H9 (cell line): ENCODE data around the gene WIZ. TPM values are rescaled to one million over a fixed set of nuclear protein-coding genes. Genes with fewer than 3 reads are reported as not detected.

ENCODE experiments used
- DNase-seq: peaks from one replicate; pipeline ENCODE4 v3.0.0-alpha.2; 2017
- H2AFZ ChIP-seq: one replicate; pipeline ENCODE4 v1.6.1; 2013; ENCODE audit warnings: mild to moderate bottlenecking, low read length, control low read depth, moderate library complexity
- H2AK5ac ChIP-seq: 2 replicates; pipeline ENCODE4 v1.6.1; 2013; ENCODE audit warnings: low read length, control low read depth, mixed read lengths; ENCODE audit not compliant: insufficient read length
- H2BK120ac ChIP-seq: one replicate; pipeline ENCODE4 v1.6.1; 2013; ENCODE audit warnings: low read depth, mild to moderate bottlenecking, low read length, control low read depth, inconsistent platforms; ENCODE audit not compliant: poor library complexity, severe bottlenecking
- H2BK12ac ChIP-seq: 2 replicates; pipeline ENCODE4 v1.6.1; 2013; ENCODE audit warnings: low read length, control low read depth, mixed read lengths, low read depth; ENCODE audit not compliant: insufficient read length
- H2BK15ac ChIP-seq: 2 replicates; pipeline ENCODE4 v1.6.1; 2013; ENCODE audit warnings: low read depth, low read length, control low read depth
- H2BK20ac ChIP-seq: one replicate; pipeline ENCODE4 v1.6.1; 2013; ENCODE audit warnings: low read depth, mild to moderate bottlenecking, low read length, control low read depth, inconsistent platforms; ENCODE audit not compliant: poor library complexity, severe bottlenecking
- H2BK5ac ChIP-seq: 2 replicates; pipeline ENCODE4 v1.6.1; 2013; ENCODE audit warnings: low read length, control low read depth, mixed read lengths; ENCODE audit not compliant: insufficient read length
- H3K14ac ChIP-seq: 2 replicates; pipeline ENCODE4 v1.6.1; 2013; ENCODE audit warnings: low read length, control low read depth; ENCODE audit not compliant: insufficient read depth
- H3K18ac ChIP-seq: 2 replicates; pipeline ENCODE4 v1.6.1; 2013; ENCODE audit warnings: low read depth, mild to moderate bottlenecking, mixed read lengths, low read length, control low read depth; ENCODE audit not compliant: insufficient read length
- H3K23ac ChIP-seq: 2 replicates; pipeline ENCODE4 v1.6.1; 2013; ENCODE audit warnings: low read length, control low read depth, mixed read lengths, low read depth; ENCODE audit not compliant: insufficient read length
- H3K23me2 ChIP-seq: 2 replicates; pipeline ENCODE4 v1.6.1; 2013; ENCODE audit warnings: low read depth, mild to moderate bottlenecking, mixed read lengths, low read length, control low read depth; ENCODE audit not compliant: insufficient read length, poor library complexity, severe bottlenecking
- H3K27ac ChIP-seq: 2 replicates; pipeline ENCODE4 v1.5.1; 2013; ENCODE audit warnings: low read length, control low read depth, mixed read lengths, low read depth; ENCODE audit not compliant: insufficient read length
- H3K27me3 ChIP-seq: 2 replicates; pipeline ENCODE4 v1.6.1; 2013; ENCODE audit warnings: low read length, control low read depth, inconsistent platforms; ENCODE audit not compliant: insufficient read depth
- H3K4ac ChIP-seq: 2 replicates; pipeline ENCODE4 v1.6.1; 2013; ENCODE audit warnings: low read depth, mild to moderate bottlenecking, control low read depth, inconsistent platforms, low read length, moderate library complexity
- H3K4me1 ChIP-seq: 2 replicates; pipeline ENCODE4 v1.6.1; 2013; ENCODE audit warnings: low read length, control low read depth, inconsistent platforms; ENCODE audit not compliant: insufficient read depth
- H3K4me2 ChIP-seq: 2 replicates; pipeline ENCODE4 v1.6.1; 2013; ENCODE audit warnings: low read length, control low read depth, mixed read lengths; ENCODE audit not compliant: insufficient read length, insufficient read depth
- H3K56ac ChIP-seq: 2 replicates; pipeline ENCODE4 v1.6.1; 2013; ENCODE audit warnings: low read depth, mild to moderate bottlenecking, mixed read lengths, low read length, control low read depth; ENCODE audit not compliant: insufficient read length
- H3K79me1 ChIP-seq: 2 replicates; pipeline ENCODE4 v1.6.1; 2013; ENCODE audit warnings: low read depth, mild to moderate bottlenecking, moderate library complexity, low read length, control low read depth, inconsistent platforms; ENCODE audit not compliant: insufficient read depth, poor library complexity, severe bottlenecking
- H3K79me2 ChIP-seq: 2 replicates; pipeline ENCODE4 v1.6.1; 2013; ENCODE audit warnings: low read length, control low read depth, inconsistent platforms; ENCODE audit not compliant: insufficient read depth
- H3K9ac ChIP-seq: 2 replicates; pipeline ENCODE4 v1.6.1; 2013; ENCODE audit warnings: low read length, control low read depth, mixed read lengths; ENCODE audit not compliant: insufficient read length; ENCODE audit errors: extremely low read depth
- H3K9me3 ChIP-seq: one replicate; pipeline ENCODE4 v1.6.1; 2013; ENCODE audit warnings: low read depth, low read length, inconsistent platforms; ENCODE audit not compliant: control insufficient read depth
- H3T11ph ChIP-seq: one replicate; pipeline ENCODE4 v1.6.1; 2013; ENCODE audit warnings: mild to moderate bottlenecking, low read length, control low read depth, inconsistent platforms
- H4K20me1 ChIP-seq: one replicate; pipeline ENCODE4 v1.6.1; 2013; ENCODE audit not compliant: control insufficient read depth, insufficient read length, insufficient read depth
- H4K5ac ChIP-seq: 2 replicates; pipeline ENCODE4 v1.6.1; 2013; ENCODE audit warnings: low read depth, mild to moderate bottlenecking, mixed read lengths, low read length, control low read depth; ENCODE audit not compliant: insufficient read length
- H4K8ac ChIP-seq: replicated peaks from 2 replicates; pipeline ENCODE4 v1.6.1; 2013; ENCODE audit warnings: low read length, control low read depth, mixed read lengths, low read depth; ENCODE audit not compliant: insufficient read length
- H4K91ac ChIP-seq: 2 replicates; pipeline ENCODE4 v1.6.1; 2013; ENCODE audit warnings: low read depth, mild to moderate bottlenecking, moderate library complexity, mixed read lengths, low read length, control low read depth; ENCODE audit not compliant: insufficient read length
- H3K27ac Mint-ChIP-seq, 3 experiments: 2 replicates in 2 of 3; 3 replicates in 1 of 3; pipeline ENCODE4 v1.8.0; 2020 to 2021; ENCODE audit warnings: mixed read lengths in 3 of 3, mild to moderate bottlenecking in 1 of 3, moderate library complexity in 1 of 3
- H3K27me3 Mint-ChIP-seq: 2 replicates; pipeline ENCODE4 v1.8.0; 2021; ENCODE audit warnings: low read depth, mild to moderate bottlenecking, moderate library complexity, mixed read lengths
- H3K36me3 Mint-ChIP-seq, 3 experiments: 2 replicates in 2 of 3; 3 replicates in 1 of 3; pipeline ENCODE4 v1.8.0; 2020 to 2021; ENCODE audit warnings: low read depth in 3 of 3, mixed read lengths in 3 of 3; ENCODE audit not compliant: insufficient read depth in 1 of 3
- H3K4me1 Mint-ChIP-seq, 2 experiments: 2 replicates each; pipeline ENCODE4 v1.8.0; 2020; ENCODE audit warnings: mixed read lengths in 2 of 2
- H3K4me3 Mint-ChIP-seq, 2 experiments: 2 replicates in 1 of 2; 3 replicates in 1 of 2; pipeline ENCODE4 v1.8.0; 2020 to 2021; ENCODE audit warnings: mild to moderate bottlenecking in 2 of 2, mixed read lengths in 2 of 2, moderate library complexity in 1 of 2
- H3K9me3 Mint-ChIP-seq, 2 experiments: 2 replicates in 1 of 2; 3 replicates in 1 of 2; pipeline ENCODE4 v1.8.0; 2020; ENCODE audit warnings: mild to moderate bottlenecking in 2 of 2, mixed read lengths in 2 of 2, moderate library complexity in 1 of 2
- CTCF ChIP-seq: fragments of 200-600 bp; sonication (generic); conservative IDR thresholded peaks from 3 replicates; pipeline ENCODE4 v1.8.0; 2021; ENCODE audit warnings: antibody characterized with exemption, mild to moderate bottlenecking
- WGBS: extraction: QIAGEN DNeasy Blood & Tissue Kit; methylation state at CpG from one replicate; pipeline ENCODE4 v1.1.7; 2013; ENCODE audit warnings: missing lambda C conversion rate, low lambda C conversion rate, mixed read lengths; ENCODE audit not compliant: insufficient read length; ENCODE audit errors: extremely low coverage; 5-methylcytosine and 5-hydroxymethylcytosine counted together
- total RNA-seq: library from RNA; stranded (reverse); gene quantifications from 2 replicates; pipeline ENCODE4 v1.2.1, GENCODE V29; 2021

WIZ gene
- total RNA-seq, 1 experiment from 2014 or later: 33.3 TPM

- Mint-ChIP-seq H3K4me1 (no peaks in the 10 kb centered on the region), H3K36me3 (no peaks in the 10 kb centered on the region), H3K27me3 (no peaks in the 10 kb centered on the region), H3K4me3 (no peak overlapping the region), H3K9me3 (no peaks in the 10 kb centered on the region), H3K27ac (no peak overlapping the region)
- no peak overlapping the region for H2BK12ac ChIP-seq
- no peaks in the 10 kb centered on the region for H4K20me1 ChIP-seq
- H2AK5ac ChIP-seq: no peak overlapping the region
- no peak for TF ChIP-seq CTCF
- no peak for DNase-seq
- no peak overlapping the region for H2BK20ac ChIP-seq
- no peak overlapping the region for H4K5ac ChIP-seq
- no peak overlapping the region for H3K18ac ChIP-seq
- H3K4ac ChIP-seq: no peak overlapping the region
- H4K8ac ChIP-seq: no peak overlapping the region
- no peaks in the 10 kb centered on the region for H3K79me2 ChIP-seq
- no peaks in the 10 kb centered on the region for H3K4me1 ChIP-seq
- no peaks in the 10 kb centered on the region for H3K79me1 ChIP-seq
- no CpG with 5 or more reads among the region's 25 CpGs for WGBS
- H2BK120ac ChIP-seq: no peak overlapping the region
- H3K23ac ChIP-seq: no peak overlapping the region
- H3K4me2 ChIP-seq: no peak overlapping the region
- H2BK15ac ChIP-seq: no peak overlapping the region
- no peak overlapping the region for H2AFZ ChIP-seq
- no peaks in the 10 kb centered on the region for H3K9me3 ChIP-seq
- no peaks in the 10 kb centered on the region for H3K23me2 ChIP-seq
- H3K14ac ChIP-seq: no peak overlapping the region
- H3K56ac ChIP-seq: no peak overlapping the region
- no peak overlapping the region for H3K27ac ChIP-seq
- no peak overlapping the region for H2BK5ac ChIP-seq
- no peak overlapping the region for H3K9ac ChIP-seq
- no peak overlapping the region for H4K91ac ChIP-seq
- H3K27me3 ChIP-seq: no peaks in the 10 kb centered on the region
- H3T11ph ChIP-seq: no peak overlapping the region
These were observed 10.5 kb downstream of the WIZ start for GRCh38 chr19:15439078-15439799.
